Left lung (tissue), 10 donors: Measurements from ENCODE around the gene ASIC3. TPM values are rescaled to one million over a fixed set of nuclear protein-coding genes. Genes with fewer than 3 reads are reported as not detected.
A peak's percentile ranks its signal among the peaks of the same experiment; 100 is the strongest.
"Not testable (repeated sequence)": the region's sequence is repeated elsewhere in the genome, so short reads cannot be mapped to it uniquely, and the experiment has no call there.

ENCODE experiments used
- ATAC-seq: fragments of 200-7000 bp; cut with Tn5 transposase; one replicate; pipeline ENCODE4 v1.9.1; 2020; ENCODE audit warnings: moderate library complexity
- DNase-seq, 4 donors: peaks; one replicate each; pipeline ENCODE4 v3.0.0-alpha.2; 2013 to 2020
- H3K27ac ChIP-seq, 2 donors: fragments of 200-600 bp; sonication (generic) in 1 of 2; one replicate each; pipeline versions ENCODE4 v1.5.0 to v1.8.0; 2020 to 2021
- H3K27me3 ChIP-seq, 2 donors: fragments of 200-600 bp; sonication (generic) in 1 of 2; one replicate each; pipeline versions ENCODE4 v1.5.0 to v1.8.0; 2020 to 2021
- H3K36me3 ChIP-seq, 2 donors: fragments of 200-600 bp; sonication (generic) in 1 of 2; one replicate each; pipeline versions ENCODE4 v1.5.0 to v1.8.0; 2020 to 2021
- H3K4me1 ChIP-seq, 2 donors: fragments of 200-600 bp; one replicate each; pipeline ENCODE4 v1.8.0; 2021
- H3K4me3 ChIP-seq, 2 donors: fragments of 200-600 bp; sonication (generic) in 1 of 2; one replicate each; pipeline versions ENCODE4 v1.5.0 to v1.8.0; 2020 to 2021; ENCODE audit warnings: mild to moderate bottlenecking in 1 of 2
- H3K9me3 ChIP-seq, 2 donors: fragments of 200-600 bp; sonication (generic) in 1 of 2; one replicate each; pipeline versions ENCODE4 v1.5.0 to v1.8.0; 2020 to 2021
- CTCF ChIP-seq, 2 donors: fragments of 200-600 bp; sonication (generic) in 1 of 2; IDR thresholded peaks; one replicate each; pipeline versions ENCODE4 v1.5.0 to v1.8.0; 2021; ENCODE audit warnings: antibody characterized with exemption in 2 of 2
- intact Hi-C, 2 donors: fragments of 100-400 bp; cut with DNase I; formaldehyde crosslinking; loops; one replicate each; pipeline versions ENCODE4 v1.11.2 to v1.14.2; 2022
- polyA plus RNA-seq, 6 donors: library from polyadenylated mRNA; unstranded; fragments of 120-200 nt; gene quantifications; one replicate each; pipeline ENCODE4 v1.2.1, GENCODE V29; 2013; ENCODE audit not compliant: insufficient read length in 6 of 6
- total RNA-seq, 2 donors: library from RNA; stranded (reverse); fragmentation: NEBNext Ultra II Directional; extraction: Animal tissue kit (Norgen Biotek cat#: 25700); gene quantifications; one replicate each; pipeline ENCODE4 v1.2.1, GENCODE V29; 2021
- donor health status: DM: no; HTN: yes; CAD: no.
- donor health status: DM: no; HTN: no; CAD: no.

Gene ASIC3
- total and polyA plus RNA-seq, 8 donors: 2.3 to 6.0 (median 3.4) TPM

- Histone ChIP-seq H3K4me1 (peaks cover 12 to 20% of the 10 kb centered on the region in 2 donors), H3K27me3 (peaks cover 18 to 82% of the 10 kb centered on the region in 2 donors), H3K9me3 (no peaks in the 10 kb centered on the region), H3K4me3 (no peak overlapping the region), H3K36me3 (no peaks in the 10 kb centered on the region), H3K27ac (no peak overlapping the region)
- DNase-seq (no peak), ATAC-seq (no peak)
- no peak for TF ChIP-seq CTCF (IDR thresholded peaks at IDR 0.05)
- intact Hi-C loops: no loop called here
These were observed 28.1 kb upstream of the ASIC3 start for GRCh38 chr7:151020231-151020630.

GRCh38 chr7:151023232-151023631 lies 25.1 kb upstream of the ASIC3 start:
- Histone ChIP-seq H3K4me3 (no peak overlapping the region), H3K27ac (no peak overlapping the region), H3K9me3 (no peaks in the 10 kb centered on the region), H3K36me3 (no peaks in the 10 kb centered on the region), H3K27me3 (peaks cover 13 to 52% of the 10 kb centered on the region in 2 donors), H3K4me1 (peaks cover 11 to 15% of the 10 kb centered on the region in 2 donors)
- intact Hi-C loops: no loop called here
- DNase-seq: no peak
- TF ChIP-seq CTCF (IDR thresholded peaks at IDR 0.05): no peak
- no peak for ATAC-seq

- H3K27ac ChIP-seq: no peak within 1 kb of the TSS
- H3K4me3 ChIP-seq: no peak within 1 kb of the TSS
- intact Hi-C loops: no loop called here
- ATAC-seq: no peak
- H3K9me3 ChIP-seq: no peaks in the 10 kb centered on the region
- peaks cover 8 to 9% of the 10 kb centered on the region in 2 donors for H3K4me1 ChIP-seq
- peaks cover 0 to 39% of the 10 kb centered on the region in 2 donors for H3K27me3 ChIP-seq
- no peak for DNase-seq
- no peaks in the 10 kb centered on the region for H3K36me3 ChIP-seq
- no peak for TF ChIP-seq CTCF (IDR thresholded peaks at IDR 0.05)
These were observed 23.8 kb upstream of the ASIC3 start, which contains the start of gene ATG9B for GRCh38 chr7:151024435-151025056. ATG9B (minus strand) TSS chr7:151024494; CDS start chr7:151024423, 71 bp downstream.

GRCh38 chr7:151025924-151026671 lies 22.2 kb upstream of the ASIC3 start:
- intact Hi-C loops: no loop called here
- no peak for TF ChIP-seq CTCF (IDR thresholded peaks at IDR 0.05)
- H3K27ac ChIP-seq: no peak overlapping the region

GRCh38 chr7:151026771-151027727 lies 21.3 kb upstream of the ASIC3 start:
- Histone ChIP-seq H3K4me3 (peak overlapping the region; percentile 65 to 75), H3K4me1 (peaks cover 8 to 11% of the 10 kb centered on the region in 2 donors), H3K27ac (peak overlapping the region; percentile 81 to 89), H3K27me3 (peaks cover 0 to 14% of the 10 kb centered on the region in 2 donors)
- ATAC-seq, H3K36me3 ChIP-seq, H3K9me3 ChIP-seq, intact Hi-C loops, DNase-seq: not testable (repeated sequence)

More at GRCh38 chr7:151025924-151026671, 22.2 kb upstream of the ASIC3 start:
- Histone ChIP-seq H3K4me3 (no peak overlapping the region), H3K9me3 (no peaks in the 10 kb centered on the region), H3K27me3 (peaks cover 0 to 24% of the 10 kb centered on the region in 2 donors), H3K36me3 (no peaks in the 10 kb centered on the region), H3K4me1 (peaks cover 8 to 11% of the 10 kb centered on the region in 2 donors)
- ATAC-seq (no peak), DNase-seq (peak in 1 of 4 donors; percentile 26)

GRCh38 chr7:151027728-151028130 lies 20.6 kb upstream of the ASIC3 start:
- H3K9me3 ChIP-seq, ATAC-seq, DNase-seq, intact Hi-C loops, H3K36me3 ChIP-seq, H3K27me3 ChIP-seq: not testable (repeated sequence)
- Histone ChIP-seq H3K27ac (peak overlapping the region; percentile 81 to 89), H3K4me3 (peak overlapping the region; percentile 65 to 75), H3K4me1 (peaks cover 8 to 11% of the 10 kb centered on the region in 2 donors)
